Measurements from ENCODE around the gene GALK2. TPM values are rescaled to one million over a fixed set of nuclear protein-coding genes. Genes with fewer than 3 reads are reported as not detected.
A peak's percentile ranks its signal among the peaks of the same experiment; 100 is the strongest.

The GALK2 gene
- total RNA-seq, 1 experiment from 2014 or later: 13.7 TPM

GRCh38 chr15:49155110-49155833 lies 14.8 kb upstream of the GALK2 start, which contains the start of gene COPS2:
Gene COPS2, minus strand, starts transcription at chr15:49155599. Its CDS starts 21 bp downstream, at chr15:49155578.
- H2BK120ac ChIP-seq (ENCODE audit: low read depth, low read length, poor library complexity, severe bottlenecking): no peak within 1 kb of the TSS
- peaks cover 18 to 22% of the 10 kb centered on the region in 2 experiments for H3K4me1 Mint-ChIP-seq
- no peak within 1 kb of the TSS for H2AFZ ChIP-seq (ENCODE audit: low read length)
- H3K4me2 ChIP-seq (ENCODE audit: insufficient read depth, insufficient read length, low read length): peak within 1 kb of the TSS; percentile 85
- H3K27ac Mint-ChIP-seq: peak within 1 kb of the TSS; percentile 93 to 100 (median 98)
- H3K9ac ChIP-seq (ENCODE audit: extremely low read depth, insufficient read length, low read length): peak within 1 kb of the TSS; percentile 66
- peaks cover 0 to 3% (median 0%) of the 10 kb centered on the region in 3 experiments; a peak in 1 of 7 replicates for H3K36me3 Mint-ChIP-seq (ENCODE audit: insufficient read depth in 1 of 3, low read depth in 3 of 3)
- peaks cover 2% of the 10 kb centered on the region for H3K23me2 ChIP-seq (ENCODE audit: insufficient read length, low read depth, low read length, poor library complexity, severe bottlenecking)
- peak within 1 kb of the TSS; percentile 99 to 100 for H3K4me3 Mint-ChIP-seq
- peak; percentile 97 for DNase-seq
- H2BK12ac ChIP-seq (ENCODE audit: insufficient read length, low read depth, low read length): no peak within 1 kb of the TSS
- no peaks in the 10 kb centered on the region for H4K20me1 ChIP-seq (ENCODE audit: control insufficient read depth, insufficient read depth, insufficient read length)
- H3T11ph ChIP-seq (ENCODE audit: low read length): no peak within 1 kb of the TSS
- H4K8ac ChIP-seq (replicated peaks; ENCODE audit: insufficient read length, low read depth, low read length): no peak within 1 kb of the TSS
- no peaks in the 10 kb centered on the region for H3K27me3 ChIP-seq (ENCODE audit: insufficient read depth, low read length)
- H3K79me1 ChIP-seq (ENCODE audit: insufficient read depth, low read depth, low read length, poor library complexity, severe bottlenecking): no peaks in the 10 kb centered on the region
- no peak for TF ChIP-seq CTCF (conservative IDR thresholded peaks at IDR 0.05)
- H3K14ac ChIP-seq (ENCODE audit: insufficient read depth, low read length): peak within 1 kb of the TSS; percentile 49; the same call in 1 of the 2 replicates
- no peaks in the 10 kb centered on the region for H3K9me3 Mint-ChIP-seq
- no peak within 1 kb of the TSS for H3K4ac ChIP-seq (ENCODE audit: low read depth, low read length)
- peak within 1 kb of the TSS; percentile 61 for H3K18ac ChIP-seq (ENCODE audit: insufficient read length, low read depth, low read length)
- no peak within 1 kb of the TSS for H3K27ac ChIP-seq (ENCODE audit: insufficient read length, low read depth, low read length)
- H4K91ac ChIP-seq (ENCODE audit: insufficient read length, low read depth, low read length): no peak within 1 kb of the TSS
- no CpG with 5 or more reads among the region's 46 CpGs for WGBS (ENCODE audit: extremely low coverage, insufficient read length, low lambda C conversion rate)
- no peak within 1 kb of the TSS for H3K23ac ChIP-seq (ENCODE audit: insufficient read length, low read depth, low read length)
- H2BK5ac ChIP-seq (ENCODE audit: insufficient read length, low read length): no peak within 1 kb of the TSS
- peaks cover 29% of the 10 kb centered on the region for H3K79me2 ChIP-seq (ENCODE audit: insufficient read depth, low read length)
- no peak within 1 kb of the TSS for H2AK5ac ChIP-seq (ENCODE audit: insufficient read length, low read length)
- H3K9me3 ChIP-seq (ENCODE audit: control insufficient read depth, low read depth, low read length): no peaks in the 10 kb centered on the region
- no peaks in the 10 kb centered on the region for H3K4me1 ChIP-seq (ENCODE audit: insufficient read depth, low read length)
- no peak within 1 kb of the TSS for H2BK15ac ChIP-seq (ENCODE audit: low read depth, low read length)
- H3K56ac ChIP-seq (ENCODE audit: insufficient read length, low read depth, low read length): no peak within 1 kb of the TSS
- peak within 1 kb of the TSS; percentile 0 for H4K5ac ChIP-seq (ENCODE audit: insufficient read length, low read depth, low read length)
- no peak within 1 kb of the TSS for H2BK20ac ChIP-seq (ENCODE audit: low read depth, low read length, poor library complexity, severe bottlenecking)
- H3K27me3 Mint-ChIP-seq (ENCODE audit: low read depth): no peaks in the 10 kb centered on the region
